GM19351 (cell line): ENCODE measurements around the gene ETV6.

Experiments
- ATAC-seq: cut with Tn5 transposase; IDR thresholded peaks from one replicate; pipeline ENCODE4 v1.9.1; 2021; ENCODE audit warnings: mild to moderate bottlenecking, moderate library complexity; ENCODE audit not compliant: unreplicated experiment

The ETV6 gene

DNA sequence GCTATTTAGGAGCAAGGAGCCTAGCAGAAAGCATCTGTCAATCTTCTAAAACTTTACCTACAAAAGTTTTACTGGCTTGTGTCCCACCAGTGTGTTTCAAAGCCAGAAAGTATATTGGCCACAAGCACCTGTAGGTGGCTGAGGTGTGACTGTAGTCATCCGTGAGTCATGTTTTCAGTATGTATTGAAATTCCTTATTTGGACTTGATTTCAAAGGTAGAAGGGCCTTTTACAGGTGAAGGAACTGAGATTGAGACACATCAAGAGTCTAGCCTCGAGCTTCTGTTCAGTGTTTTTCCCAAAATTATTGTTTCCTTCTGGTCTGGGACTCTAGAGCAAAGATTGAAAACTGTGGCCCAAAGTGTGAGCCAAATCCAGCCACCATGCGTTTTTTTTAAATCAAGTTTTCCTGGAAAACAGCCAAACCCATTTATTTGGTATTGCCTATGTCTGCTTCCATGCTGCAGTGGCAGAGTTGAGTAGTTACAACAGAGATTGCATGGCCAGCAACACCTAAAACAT, 226.0 kb downstream of the ETV6 start:
- ATAC-seq: peak; percentile 67

DNA sequence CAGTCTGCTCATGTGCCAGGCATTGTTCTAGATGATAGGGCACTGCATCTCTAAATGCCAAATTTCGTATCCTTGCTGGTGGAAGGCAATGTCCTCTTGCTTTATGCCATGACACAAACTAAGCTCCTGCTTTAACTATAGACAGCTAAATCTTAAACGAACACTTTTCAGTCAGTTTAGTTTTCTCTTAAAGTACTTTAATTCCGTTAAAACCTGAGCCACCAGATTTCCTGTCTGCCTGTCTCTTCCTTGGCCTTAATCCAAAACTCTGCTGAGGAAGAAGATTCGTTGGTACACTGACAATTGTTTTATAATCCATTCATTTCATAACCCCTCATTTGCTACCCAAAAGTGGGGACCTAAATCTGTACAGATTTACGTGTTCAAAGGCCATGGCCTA, 226.8 kb downstream of the ETV6 start:
- ATAC-seq: no peak

DNA sequence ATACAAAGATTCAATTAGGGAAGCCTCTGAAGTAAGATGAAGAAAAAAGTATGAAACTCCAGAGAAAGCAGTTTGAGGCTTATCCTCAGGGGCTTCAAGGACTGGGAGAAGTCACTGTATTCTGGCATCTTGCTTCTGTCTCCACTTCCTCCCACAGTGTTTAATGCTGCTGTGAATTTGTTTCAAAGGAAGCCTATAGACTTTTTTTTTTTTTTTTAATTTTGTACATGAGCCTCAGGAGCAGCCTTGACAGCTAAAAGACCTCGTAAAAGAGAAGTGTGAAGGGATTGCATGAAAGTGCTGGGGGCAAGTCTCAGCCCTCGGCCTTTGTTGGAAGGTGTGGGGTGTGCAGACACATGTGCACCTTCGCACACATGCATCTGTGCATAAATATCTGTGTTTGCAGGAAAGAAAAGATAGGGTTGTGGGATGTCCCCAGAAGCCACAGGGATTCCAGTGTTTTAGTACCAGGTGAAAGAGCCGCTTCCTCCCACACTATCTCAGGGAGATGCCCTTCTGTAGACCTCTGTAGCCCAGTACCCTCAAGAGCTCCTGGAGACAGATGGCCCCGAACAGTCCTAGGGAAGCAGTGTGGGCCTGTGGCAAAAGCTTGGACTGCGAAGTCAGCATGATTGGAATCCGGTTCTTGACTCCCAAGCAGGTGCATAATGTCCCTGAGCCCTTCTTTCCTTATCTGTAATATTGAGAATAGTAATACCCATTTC, 227.8 kb downstream of the ETV6 start:
- no peak for ATAC-seq

DNA sequence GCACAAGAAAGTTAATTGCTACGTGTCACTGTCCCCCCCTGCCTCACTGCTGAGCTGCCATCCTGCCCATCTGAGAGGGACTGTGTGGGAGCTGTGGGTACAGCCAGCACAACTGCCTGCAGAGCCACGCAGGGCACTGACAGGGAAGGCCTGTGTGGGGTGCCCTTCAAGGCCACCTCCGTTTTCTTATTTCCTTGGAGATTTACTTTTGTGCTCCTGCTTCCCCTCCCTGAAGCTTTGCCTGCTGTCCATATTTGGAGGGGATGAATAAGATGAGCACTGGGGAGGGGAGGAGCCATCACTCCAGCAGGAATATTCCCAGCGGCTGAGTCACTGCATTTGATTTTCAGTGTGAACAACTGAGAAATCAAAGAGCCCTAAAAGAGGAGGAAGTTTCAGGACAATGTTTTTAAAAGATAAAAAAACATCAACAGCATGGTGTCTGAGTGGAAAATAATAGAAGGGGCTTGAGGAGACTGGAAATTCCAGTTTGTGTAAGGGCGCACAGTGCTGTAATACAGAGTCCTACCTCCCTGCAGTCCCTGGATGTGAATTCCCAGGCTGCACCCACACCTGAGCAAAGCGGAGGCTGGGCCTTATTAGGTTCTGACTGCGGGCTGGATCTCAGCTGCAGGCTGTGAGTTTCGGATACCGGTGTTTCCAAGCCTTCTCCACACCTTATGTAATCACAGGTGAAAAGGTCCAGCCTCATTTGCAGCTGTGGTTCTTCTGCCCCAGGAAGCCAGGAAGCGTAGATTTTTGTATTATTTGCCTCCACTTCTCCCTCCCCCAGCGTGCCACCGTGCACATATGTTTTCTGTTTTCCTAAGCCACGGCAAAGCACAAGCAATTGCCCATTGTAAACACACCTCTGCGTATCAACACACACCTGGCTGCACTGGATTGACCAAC, 228.7 kb downstream of the ETV6 start:
- ATAC-seq: no peak

DNA sequence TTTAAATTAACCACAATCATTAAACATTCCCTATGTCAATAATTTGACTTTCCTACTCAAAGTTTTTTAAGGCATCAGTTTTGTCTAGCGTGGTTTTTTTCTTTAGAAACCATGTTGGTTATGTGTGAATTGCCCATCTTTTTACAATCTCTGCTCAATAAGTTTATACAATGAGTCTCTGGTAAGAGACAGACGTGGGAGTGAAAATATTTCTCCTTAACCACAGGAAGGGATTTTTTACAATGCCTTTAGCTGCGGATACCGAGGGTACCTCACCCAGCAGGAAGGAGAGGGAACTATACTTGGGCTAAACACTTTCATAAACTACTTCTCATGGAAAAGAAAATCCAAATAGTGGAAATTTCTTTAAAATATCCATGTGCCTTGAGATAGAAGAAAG, 229.8 kb downstream of the ETV6 start:
- no peak for ATAC-seq

DNA sequence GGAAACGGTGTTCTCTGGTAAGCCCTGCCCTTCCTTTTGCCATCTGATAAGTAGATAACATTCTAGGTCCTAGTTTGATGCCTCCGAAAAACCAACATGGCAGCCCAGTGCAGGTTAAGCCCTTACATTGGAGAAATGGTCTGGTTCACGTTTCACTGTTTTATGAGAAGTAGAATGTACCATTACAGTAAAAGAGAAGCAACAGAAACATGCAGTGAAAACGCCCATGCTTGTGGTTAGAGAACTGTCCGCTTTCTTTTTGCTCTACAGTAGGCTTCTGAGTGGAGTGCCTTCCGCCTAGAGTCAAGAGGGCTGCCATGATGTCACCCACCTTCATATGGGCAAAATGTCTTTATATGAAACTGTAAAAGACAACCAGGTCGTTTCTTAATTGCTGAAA, 230.9 kb downstream of the ETV6 start:
- ATAC-seq: no peak

DNA sequence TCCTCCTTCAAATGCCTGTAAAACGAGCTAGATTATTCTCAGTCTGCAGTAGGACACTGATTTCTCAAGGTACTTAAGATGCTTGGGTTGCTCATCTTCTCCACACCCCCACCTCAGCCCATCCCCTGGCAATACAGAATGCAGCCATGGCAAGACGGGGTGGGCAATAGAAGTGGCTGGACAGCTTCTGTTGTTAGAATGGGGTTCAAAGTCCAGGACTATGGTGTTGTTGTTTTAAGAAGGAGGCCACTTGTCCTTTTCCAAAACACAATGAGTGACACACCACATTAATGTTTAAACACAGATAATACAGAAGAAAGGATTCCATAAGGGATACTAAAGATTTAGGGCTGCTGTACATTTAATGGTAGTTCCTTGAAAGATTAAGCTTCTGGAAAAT, 232.4 kb downstream of the ETV6 start:
- no peak for ATAC-seq

DNA sequence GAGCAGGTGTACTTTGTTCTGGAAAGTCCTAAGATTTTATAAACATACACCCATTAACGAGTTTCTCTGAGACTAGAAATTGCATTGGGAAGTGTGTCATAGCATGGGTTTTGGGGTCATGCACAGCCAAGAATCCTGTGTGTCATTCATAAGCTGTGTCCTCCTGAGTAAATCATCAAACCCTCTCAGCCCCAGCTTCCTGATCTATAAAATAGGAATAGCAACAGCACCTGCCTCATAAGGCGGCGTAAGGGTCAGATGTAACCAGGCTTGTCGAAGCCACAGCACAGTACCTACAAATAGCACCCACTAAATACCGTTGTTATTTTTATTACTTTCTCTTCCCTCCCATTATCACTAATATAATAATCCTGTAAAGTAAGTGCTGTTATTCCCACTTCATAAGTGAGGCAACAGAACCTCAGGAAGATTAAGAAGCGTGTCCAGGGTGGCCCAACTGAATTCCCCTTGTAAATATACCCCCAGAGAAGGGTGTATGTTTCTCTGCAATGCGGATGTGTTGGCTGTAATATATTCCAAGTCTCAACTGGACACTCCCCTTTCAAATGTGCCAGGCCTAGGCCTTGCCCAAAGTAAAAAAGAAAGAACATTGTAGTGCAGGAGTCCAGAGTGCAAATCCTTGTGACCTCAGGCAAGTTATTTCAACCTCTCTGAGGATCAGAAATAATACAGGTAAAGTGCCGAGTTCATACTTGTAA, 233.0 kb downstream of the ETV6 start:
- ATAC-seq: no peak

DNA sequence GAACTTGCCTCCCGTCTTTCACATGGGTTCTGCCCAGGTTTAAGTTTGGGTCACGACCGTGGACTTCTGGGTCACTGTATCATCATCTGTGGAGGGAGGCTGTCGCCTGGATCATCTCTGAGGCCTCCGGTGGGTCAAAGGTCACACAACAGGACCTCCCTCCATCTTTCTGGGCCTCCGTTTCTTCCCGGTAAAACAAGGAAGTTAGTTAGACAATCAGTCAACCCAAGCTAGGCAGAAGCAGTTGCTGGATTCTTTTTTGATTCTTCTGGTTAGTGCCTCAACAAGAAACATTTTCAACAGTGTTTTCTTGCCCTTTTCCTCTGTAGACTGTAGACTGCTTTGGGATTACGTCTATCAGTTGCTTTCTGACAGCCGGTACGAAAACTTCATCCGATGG, 234.6 kb downstream of the ETV6 start:
- no peak for ATAC-seq

DNA sequence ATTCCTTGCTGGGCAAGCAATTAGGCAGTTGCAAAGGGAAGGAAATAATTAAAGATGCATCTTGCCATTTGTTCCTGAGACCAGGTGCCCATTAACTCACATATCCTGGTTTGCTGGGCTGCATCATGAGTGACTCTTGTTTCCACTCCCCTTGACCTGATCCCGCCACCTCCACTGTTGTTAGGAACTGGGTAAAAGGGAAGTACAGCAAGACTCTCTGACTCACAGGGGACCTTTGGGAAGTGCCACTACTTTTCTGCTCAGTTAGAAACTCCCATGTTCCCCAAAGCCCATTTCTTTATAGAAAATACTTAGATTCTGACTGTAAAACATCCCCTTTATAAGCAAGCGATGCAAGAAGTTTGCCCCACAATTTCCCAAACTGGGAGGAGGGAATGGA, 235.2 kb downstream of the ETV6 start:
- ATAC-seq: no peak

DNA sequence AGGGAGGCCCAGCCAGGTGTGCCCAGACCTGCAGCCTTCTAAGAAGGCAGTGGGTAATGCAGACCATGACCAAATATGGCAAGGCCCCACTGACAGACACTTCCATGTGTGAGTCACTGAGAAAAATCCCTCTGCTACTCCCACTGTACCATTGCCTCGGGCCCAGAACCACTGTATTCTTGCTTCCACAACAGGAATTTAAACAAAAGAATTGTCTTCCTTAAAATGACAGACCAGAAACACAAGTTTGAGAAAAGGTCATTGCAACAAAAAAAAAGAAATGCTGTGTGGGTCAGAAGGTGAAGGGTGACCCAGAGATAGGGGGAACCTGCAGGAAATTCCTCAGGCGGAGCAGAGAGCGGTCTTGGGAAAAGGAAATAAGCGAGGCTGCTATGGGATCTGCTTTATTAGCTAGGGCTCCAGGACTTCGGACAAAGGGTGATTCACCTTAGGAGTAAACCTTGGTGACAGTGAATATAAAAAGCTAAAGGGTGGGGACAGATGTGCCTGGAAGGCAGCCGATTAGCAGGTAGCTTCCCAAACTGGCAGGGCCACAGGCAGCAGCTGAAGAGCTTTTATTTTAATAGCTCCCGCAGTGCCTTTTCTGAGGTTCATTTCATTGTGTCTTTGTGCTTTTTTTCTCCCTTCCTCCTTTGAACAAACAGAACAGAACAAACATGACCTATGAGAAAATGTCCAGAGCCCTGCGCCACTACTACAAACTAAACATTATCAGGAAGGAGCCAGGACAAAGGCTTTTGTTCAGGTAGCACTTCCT, 236.0 kb downstream of the ETV6 start:
- no peak for ATAC-seq

DNA sequence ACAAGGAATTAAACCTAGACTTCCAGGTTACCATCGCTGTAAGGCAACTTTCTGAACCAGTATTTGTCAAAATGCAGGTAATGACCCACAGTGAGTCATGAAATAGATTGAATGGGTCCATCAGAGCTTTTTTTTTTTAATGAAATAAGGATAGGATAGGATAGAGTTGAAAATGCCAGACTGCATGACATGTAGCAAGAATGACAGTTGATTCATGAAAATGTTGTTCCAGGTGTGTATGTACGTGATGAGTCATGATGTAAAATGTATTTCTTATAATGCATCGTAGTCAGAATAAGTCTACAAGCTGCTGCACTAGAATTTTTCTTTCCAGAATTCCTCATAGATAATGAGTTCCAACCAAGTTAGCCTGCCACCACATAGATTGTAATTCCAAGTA, 236.9 kb downstream of the ETV6 start:
- ATAC-seq: no peak

DNA sequence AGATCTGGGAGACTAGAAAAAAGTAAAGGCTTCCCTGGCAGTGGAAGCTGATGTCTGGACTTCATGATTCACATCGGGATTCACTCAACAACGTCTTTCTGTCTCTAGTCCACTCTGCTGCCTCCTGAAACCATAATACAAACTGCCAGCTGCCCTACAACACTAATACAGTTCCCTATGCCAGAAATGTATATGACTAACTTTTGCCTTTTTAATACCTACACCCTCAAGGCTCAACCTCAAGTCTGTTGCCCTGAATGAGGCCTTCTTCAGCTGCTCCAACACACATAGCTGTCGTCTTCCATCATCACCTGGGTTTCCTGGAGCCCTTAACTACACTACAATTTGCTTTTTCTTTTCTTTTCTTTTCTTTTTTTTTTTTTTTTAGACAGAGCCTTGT, 238.6 kb downstream of the ETV6 start:
- no peak for ATAC-seq

DNA sequence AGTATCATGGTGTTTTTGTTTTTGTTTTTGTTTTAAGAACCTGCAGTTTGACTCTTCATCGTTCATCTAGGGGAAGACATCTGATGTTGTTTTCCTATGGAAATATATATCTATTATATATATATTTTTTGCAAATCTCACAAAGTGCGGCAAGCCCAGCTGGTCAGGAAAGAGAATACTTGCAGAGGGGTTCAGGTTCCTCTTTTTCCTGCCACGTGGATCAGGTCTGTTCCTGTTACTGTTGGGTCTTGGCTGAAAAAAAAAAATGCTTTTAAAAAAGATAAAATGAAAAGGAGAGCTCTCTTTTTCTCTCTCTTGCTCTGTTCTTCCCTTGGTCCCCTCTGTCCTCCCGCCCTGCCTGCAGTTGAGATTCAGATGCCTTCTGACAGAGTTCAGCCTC, 241.9 kb downstream of the ETV6 start:
- no peak for ATAC-seq

DNA sequence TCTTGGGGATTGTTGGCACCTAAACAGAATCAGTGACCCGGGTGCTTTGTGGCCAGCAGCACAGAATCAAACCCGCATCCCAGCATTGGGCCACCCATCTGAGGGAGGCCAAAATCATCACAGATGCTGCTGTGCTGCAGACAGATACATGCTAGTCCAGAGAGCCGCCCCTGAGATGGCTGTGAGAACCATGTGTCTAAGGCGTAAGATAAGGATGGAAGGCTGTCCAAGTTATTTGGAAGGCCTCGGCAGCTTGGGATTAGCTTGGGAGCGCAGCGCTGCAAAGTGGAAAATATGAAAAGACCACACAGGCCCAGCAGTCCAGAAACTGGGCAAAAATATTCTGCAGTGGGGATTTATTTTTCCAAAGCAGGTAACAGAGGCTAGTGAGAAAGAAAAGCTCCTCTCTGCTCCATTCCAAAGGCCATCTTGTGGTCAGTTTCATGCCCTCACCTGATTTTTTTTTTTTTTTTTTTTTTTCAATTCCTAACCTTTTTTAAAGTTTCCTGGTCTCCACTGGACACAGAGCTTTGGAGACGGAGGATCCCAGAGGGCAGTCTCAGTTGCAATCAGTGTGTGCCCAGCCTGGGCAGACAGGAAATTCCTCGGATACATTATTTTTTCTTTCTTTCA, 242.4 kb downstream of the ETV6 start:
- no peak for ATAC-seq

DNA sequence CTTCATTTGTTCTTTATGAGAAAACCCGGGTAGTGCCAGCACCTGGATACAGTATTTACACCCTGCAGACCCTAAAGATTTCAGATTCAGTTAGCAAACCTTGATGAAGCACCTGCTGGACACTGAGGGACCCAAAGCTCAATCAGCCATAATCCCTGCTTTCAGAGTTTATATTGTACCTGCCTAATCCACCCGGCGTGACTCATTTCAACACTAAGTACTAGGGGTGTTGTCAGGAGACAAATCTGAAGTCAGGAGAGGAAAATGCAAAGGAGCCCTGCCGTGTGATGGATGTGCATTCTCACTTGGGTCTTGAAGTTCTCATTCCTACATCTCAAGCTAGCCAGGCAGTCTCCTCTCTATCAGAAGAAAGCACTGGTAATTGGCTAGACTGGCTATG, 244.5 kb downstream of the ETV6 start:
- no peak for ATAC-seq

DNA sequence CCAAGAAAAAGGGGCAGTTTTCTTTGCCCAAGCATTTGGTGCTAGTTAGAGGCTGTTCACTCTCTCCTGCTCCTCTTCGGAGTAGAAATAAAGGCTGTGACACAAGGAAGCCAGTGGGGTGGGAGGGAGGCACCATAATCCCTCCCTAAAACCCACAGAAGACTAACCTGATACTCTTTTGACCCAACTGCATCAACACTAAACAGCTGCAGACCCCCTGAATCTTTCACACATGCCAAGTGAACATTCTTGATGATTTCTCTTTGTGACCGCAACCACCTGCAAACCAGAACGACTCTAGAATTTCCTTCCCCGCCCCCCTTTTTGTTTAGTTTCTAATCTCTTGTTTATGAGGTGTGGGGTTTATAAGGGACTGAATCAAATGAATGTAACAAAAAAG, 245.4 kb downstream of the ETV6 start:
- no peak for ATAC-seq

DNA sequence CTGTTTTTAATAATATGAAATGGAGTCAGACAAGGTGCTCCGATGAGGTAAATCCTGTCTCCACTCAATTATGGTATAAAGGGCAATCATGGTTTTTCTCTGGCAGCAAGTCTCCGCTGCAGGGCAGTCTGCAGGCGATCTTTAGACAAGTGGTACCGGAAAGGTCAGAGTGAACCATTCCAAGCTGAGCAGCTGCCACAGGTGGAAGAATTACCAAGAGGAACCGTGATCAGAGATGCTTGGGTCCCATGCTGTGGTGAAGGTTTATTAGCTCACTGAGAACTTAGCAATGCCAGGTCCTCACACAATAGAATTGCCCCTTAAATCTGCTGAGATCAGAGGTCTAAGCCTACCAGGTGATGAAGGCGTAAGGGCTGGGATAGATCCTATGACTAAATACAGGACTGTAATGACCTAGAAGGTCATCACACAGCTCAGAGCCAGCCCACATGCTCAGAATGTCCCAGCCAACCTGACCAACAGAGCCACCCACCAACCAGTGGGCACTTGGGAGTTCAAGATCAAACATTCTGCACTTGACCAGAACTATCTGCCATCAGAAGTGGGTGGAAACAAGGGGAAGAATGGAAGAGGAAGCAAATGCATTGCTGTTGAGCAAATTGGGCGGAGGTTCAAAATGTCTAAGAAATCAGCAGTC, 246.1 kb downstream of the ETV6 start:
- ATAC-seq: no peak

DNA sequence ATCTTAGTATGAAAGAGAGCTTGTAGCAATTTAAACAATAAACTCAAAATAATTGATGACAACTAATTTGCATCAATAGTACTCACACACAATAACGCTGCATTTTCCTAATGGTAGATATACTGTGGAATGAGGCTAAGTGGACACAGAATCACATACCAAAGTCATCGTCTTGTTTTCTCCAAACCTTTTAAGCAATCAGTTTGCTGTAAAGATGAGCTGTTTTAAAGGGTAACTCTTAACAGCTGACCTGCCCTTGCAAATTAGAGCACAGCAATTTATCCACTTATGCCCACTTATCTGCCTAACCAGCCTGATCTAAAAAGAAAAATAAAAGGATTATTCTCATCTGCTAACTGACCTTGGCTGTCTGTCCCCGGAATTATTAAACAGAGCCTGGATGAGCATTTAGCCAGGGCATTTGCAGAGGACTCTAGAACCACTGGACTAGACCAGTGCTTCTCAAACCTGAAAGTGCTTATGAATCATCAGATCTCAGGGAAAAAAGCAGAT, 247.0 kb downstream of the ETV6 start:
- ATAC-seq: no peak

DNA sequence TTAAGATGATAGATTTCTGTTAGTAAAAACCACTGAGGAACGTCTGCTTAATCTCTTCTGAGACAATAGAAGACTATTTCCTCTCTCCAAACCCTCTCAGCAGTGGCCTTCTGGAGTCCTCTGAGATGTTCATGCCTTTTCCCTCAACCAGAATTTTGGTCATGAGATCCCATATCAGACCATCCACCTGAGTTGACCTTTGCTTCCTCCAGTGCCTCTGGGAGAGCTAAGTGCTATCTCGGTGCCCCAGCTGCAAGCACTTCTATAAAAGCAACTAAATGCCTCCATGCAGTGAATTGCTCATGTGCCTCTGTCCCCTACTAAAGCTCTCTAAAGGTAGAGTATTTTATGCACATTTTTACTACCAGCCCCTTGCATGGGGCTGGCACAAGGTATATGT, 248.4 kb downstream of the ETV6 start:
- ATAC-seq: no peak
